ENCODE results near the gene PHEX.

The PHEX gene

DNA sequence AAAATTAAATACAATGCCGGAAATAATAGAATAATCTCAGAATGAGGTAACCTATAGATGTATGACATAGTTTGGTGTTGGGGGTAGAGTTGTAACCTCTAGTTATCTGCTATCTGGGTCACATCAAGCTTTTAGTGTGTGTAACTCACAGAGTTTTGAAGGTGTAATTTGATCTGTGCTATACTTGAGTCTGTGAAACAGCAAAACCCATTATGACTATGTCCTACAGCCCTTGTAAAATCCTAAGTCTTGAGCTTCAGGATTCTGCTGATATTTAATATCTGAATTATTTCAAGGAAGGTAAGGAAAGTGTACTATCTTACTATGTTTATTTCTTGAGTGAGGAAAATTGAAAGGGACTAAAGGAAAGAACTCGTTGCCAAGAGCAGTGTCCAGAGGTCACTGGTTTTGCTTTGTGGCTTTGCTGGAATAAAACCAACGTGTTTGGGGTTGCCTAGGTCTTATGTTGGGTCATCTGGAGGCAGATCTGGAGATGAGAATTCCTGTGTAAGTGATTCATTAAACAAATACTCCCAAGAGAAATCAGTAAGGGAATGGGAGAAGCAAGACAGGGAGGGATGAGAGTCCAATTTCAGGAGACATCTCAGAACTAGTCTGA, 132.8 kb downstream of the PHEX start:
- DNase-seq (ENCODE audit: low spot score in 2 of 2): no peak
- ATAC-seq (ENCODE audit: low read depth): no peak
- H3K27ac Mint-ChIP-seq: no peak overlapping the region
- no peaks in the 10 kb centered on the region for H3K9me3 Mint-ChIP-seq
- no peak overlapping the region for H3K4me3 Mint-ChIP-seq
- no peaks in the 10 kb centered on the region for H3K4me1 Mint-ChIP-seq
- no peaks in the 10 kb centered on the region for H3K36me3 Mint-ChIP-seq
- H3K27me3 Mint-ChIP-seq: no peaks in the 10 kb centered on the region

DNA sequence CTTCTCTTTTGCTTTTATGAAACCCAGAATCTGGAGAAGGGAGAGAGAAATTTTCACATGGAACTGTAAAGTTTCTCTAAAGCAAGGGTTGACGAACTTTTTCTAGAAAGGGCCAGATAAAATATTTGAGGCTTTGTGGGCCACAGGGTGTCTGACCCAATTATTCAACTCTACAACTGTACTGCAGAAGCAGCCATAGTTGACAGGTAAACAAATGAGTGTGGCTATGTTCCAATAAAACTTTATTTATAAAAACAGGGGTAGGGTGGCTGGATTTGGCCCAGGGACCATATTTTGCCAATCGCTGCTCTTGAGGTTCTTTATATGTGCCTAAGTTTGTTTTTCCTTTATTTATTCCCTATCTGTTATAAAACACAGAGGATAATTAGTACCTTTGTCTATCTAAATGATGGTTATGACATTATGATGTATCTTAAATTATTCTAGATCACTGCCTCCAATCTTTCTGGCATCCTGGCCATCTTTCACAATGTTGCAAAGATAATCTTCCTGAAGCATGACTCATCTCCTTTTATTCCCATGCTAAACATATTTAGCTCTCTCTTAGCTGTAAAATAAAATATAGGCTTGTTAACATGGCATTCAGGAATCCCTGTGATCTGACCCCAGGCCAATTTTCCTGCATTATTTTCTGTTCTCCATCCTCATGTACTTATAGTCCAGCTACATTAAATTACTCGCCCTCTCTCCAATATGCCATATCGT, 133.8 kb downstream of the PHEX start:
- no peak for DNase-seq (ENCODE audit: low spot score in 2 of 2)
- no peak for ATAC-seq (ENCODE audit: low read depth)
- Mint-ChIP-seq H3K36me3 (no peaks in the 10 kb centered on the region), H3K4me3 (no peak overlapping the region), H3K27me3 (no peaks in the 10 kb centered on the region), H3K4me1 (no peaks in the 10 kb centered on the region), H3K27ac (no peak overlapping the region), H3K9me3 (no peaks in the 10 kb centered on the region)

DNA sequence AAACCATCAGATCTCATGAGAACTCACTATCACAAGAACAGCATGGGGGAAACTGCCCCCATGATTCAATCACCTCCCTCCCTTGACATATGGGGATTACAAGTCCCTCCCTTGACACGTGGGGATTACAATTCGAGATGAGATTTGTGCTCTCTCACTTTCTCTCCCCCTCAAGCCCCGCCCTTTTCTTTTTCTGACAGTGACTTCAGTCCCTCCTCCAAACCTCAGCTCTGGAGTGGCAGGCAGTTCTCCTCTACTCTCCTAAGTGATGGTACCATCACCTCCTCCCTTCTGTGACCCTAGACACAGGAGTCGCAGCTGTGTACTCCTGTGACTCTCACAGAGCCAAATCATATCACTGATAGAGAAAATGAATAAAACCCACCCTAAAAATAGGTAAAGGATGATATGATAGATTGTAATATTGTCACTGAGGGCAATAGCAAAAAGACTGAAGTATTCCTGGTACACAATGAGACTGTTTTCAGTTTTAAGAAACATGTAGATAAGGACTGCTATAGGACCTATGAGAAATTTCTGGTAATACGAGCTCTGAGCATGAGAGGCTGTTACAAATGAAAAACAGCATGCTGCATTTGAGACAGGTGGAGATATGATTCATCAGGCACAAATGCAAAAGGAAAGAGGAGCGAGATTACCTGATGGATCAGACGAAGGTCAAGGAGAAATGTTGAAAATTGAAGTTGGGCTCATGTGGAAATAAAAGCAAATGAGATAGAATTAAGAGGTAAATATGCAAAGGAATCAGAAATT, 139.3 kb downstream of the PHEX start:
- Mint-ChIP-seq H3K27ac (no peak overlapping the region), H3K36me3 (no peaks in the 10 kb centered on the region), H3K27me3 (no peaks in the 10 kb centered on the region), H3K4me3 (no peak overlapping the region), H3K9me3 (no peaks in the 10 kb centered on the region), H3K4me1 (no peaks in the 10 kb centered on the region)
- no peak for DNase-seq (ENCODE audit: low spot score in 2 of 2)
- no peak for ATAC-seq (ENCODE audit: low read depth)

DNA sequence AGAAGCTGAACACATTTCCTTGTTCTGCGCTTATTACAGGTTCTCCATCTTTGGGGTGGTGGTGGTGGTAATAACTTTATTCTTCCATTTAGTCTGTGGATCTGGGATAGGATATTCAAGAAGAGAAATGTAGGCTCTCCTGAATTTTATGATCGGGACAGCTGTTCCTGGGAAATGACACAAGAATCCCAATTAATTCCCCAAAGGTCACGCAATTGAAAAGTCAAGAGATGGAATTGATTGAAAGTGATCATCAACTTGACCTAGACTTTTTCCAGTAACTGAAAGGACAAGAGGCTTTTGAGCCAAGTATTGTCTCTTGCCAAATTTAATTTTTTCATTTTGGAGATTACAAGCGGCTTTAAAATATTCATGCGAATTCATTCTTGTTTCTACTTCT, 141.8 kb downstream of the PHEX start:
- DNase-seq (ENCODE audit: low spot score in 2 of 2) (no peak), ATAC-seq (ENCODE audit: low read depth) (no peak)
- H3K27ac Mint-ChIP-seq: no peak overlapping the region
- H3K4me3 Mint-ChIP-seq: no peak overlapping the region
- H3K9me3 Mint-ChIP-seq: no peaks in the 10 kb centered on the region
- H3K4me1 Mint-ChIP-seq: no peaks in the 10 kb centered on the region
- H3K36me3 Mint-ChIP-seq: no peaks in the 10 kb centered on the region
- H3K27me3 Mint-ChIP-seq: no peaks in the 10 kb centered on the region

DNA sequence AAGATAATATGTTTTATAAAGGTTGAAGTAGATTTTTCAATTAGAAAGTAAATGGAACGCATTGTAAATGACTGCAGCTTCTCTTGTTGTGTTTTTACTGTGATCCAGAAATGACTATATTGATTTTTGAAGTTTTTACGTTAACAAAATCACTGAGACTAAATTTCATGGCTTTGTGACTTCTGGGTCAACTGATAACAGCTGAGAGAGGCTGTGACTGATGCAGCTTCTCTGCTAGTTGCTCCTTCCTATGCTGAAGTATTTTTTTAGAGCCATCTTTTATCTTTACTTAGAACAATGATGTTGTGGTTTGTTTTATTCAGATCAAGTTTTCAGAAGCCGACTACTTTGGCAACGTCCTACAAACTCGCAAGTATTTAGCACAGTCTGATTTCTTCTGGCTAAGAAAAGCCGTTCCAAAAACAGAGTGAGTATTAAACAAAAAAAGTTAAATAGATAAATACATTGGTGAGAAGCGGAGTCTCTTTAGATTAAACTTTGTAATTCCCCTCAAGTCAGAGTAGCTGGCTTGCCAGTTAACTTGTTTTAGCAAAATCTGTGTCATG, 145.9 kb downstream of the PHEX start:
- no peaks in the 10 kb centered on the region for H3K4me1 Mint-ChIP-seq
- no peak overlapping the region for H3K27ac Mint-ChIP-seq
- DNase-seq (ENCODE audit: low spot score in 2 of 2) (no peak), ATAC-seq (ENCODE audit: low read depth) (no peak)
- H3K27me3 Mint-ChIP-seq: no peaks in the 10 kb centered on the region
- peaks cover 4% of the 10 kb centered on the region for H3K9me3 Mint-ChIP-seq
- H3K36me3 Mint-ChIP-seq: peaks cover 2% of the 10 kb centered on the region
- no peak overlapping the region for H3K4me3 Mint-ChIP-seq

DNA sequence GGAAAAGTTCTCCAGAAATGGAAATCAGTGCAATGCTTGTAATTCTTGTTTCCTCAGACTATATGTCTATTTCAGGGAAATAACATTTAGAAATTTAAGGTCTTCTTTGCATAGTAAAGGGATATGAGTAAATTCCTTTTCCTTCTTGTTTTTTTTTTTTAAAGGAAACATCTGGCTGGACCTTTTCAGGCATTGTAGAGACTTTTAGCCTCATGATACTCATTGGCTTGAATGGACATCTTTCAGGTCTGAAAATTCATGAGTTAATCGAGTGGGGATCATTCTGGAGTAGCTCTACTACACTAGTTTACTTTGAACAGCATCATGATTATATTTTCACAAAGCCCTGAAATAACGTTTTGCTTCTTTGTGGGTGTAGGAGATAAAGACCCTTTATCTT, 152.0 kb downstream of the PHEX start:
- H3K27ac Mint-ChIP-seq: no peak overlapping the region
- ATAC-seq (ENCODE audit: low read depth) (no peak), DNase-seq (ENCODE audit: low spot score in 2 of 2) (no peak)
- peaks cover 4% of the 10 kb centered on the region for H3K9me3 Mint-ChIP-seq
- peaks cover 2% of the 10 kb centered on the region for H3K36me3 Mint-ChIP-seq
- H3K4me1 Mint-ChIP-seq: no peaks in the 10 kb centered on the region
- no peak overlapping the region for H3K4me3 Mint-ChIP-seq
- no peaks in the 10 kb centered on the region for H3K27me3 Mint-ChIP-seq

DNA sequence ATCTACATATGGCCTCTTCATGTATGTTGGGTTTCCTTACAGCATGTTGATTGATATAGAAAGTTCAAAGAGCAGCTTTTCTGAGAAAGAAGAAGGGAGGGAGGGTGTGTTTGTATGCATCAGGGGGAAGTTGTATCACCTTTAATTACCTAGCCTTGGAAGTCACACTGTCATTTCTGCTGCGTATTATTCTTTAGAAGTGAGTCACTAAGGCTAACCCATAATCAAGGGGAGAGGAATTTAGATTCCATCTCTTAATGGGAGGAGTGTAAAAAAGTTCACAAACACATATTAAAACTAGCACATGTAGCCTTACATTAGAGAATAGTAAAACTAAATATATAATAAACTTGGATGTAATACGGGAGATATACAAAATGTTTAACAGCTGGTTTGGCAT, 154.0 kb downstream of the PHEX start:
- DNase-seq (ENCODE audit: low spot score in 2 of 2) (no peak), ATAC-seq (ENCODE audit: low read depth) (no peak)
- Mint-ChIP-seq H3K27me3 (no peaks in the 10 kb centered on the region), H3K4me3 (no peak overlapping the region), H3K9me3 (no peaks in the 10 kb centered on the region), H3K27ac (no peak overlapping the region), H3K36me3 (no peaks in the 10 kb centered on the region), H3K4me1 (no peaks in the 10 kb centered on the region)

DNA sequence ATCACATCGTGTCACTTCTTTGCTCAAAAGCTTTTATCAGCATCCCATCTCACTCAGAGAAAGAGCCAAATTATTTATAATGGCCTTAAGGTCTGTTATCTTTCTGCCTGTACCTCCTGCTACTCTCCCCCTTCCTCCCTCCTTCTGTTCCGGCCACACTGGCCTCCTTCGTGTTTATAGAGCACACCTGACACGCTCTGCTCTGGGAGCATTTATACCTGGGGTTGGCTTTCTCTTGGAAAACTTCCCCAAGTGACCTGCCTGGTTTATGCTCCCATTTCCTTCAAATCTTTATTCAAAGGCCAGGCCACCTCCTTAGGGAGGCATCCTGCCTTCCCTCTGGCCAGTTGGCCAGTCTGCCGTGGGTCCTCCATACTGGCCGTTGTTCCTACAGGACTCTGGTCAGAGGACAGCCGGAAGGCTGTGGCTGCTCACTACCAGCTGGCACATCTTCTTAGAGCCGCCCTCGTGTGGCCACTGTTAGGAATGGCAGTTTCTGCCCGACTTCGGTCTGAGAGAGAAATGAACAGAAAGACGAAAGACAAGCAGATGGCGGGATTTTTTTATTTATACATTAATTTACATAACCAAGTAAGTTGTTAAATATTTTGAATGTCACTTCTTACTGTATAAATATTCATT, 160.4 kb downstream of the PHEX start:
- Mint-ChIP-seq H3K27me3 (no peaks in the 10 kb centered on the region), H3K27ac (no peak overlapping the region), H3K4me3 (peak overlapping the region; percentile 68), H3K36me3 (no peaks in the 10 kb centered on the region), H3K4me1 (peaks cover 5% of the 10 kb centered on the region), H3K9me3 (no peaks in the 10 kb centered on the region)
- DNase-seq (ENCODE audit: low spot score in 2 of 2) (peak; percentile 34 to 52), ATAC-seq (ENCODE audit: low read depth) (peak; percentile 51)

DNA sequence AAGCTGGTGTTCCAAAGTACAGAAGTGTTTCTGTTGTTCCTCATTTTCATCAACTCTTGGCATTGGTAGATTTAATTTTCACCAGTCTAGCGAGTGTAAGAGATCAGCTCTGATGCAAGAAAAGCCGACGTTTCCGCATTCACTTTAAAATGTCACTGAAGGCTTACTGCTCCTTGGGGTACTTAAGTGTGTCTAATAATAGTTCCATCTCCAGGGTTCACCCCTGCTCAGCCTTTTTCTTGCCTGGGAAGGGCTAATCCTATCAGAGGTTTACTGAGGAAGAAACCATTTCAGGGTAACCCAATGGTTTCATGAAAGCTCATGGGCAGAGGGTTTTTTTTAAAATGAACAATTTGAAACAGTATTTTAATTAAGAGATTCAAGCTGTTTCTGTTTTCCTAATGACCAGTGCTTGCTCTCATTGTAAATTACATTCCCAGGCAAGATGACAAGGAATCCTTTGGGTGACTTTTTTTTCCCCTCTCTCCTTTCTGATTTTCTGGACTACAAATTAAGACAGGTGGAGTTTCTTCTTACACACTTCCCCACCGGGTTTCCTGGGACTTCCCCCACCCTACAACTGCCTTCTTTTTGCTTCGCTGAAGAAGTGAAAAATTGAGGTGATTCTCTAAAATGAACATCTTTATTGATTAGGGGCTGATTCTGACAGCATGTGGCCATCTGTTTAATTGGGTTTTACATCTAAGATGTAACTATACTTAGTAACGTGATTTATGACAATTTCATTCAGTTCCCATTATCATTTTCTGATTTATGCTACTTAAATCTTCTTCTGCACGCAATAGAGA, 161.9 kb downstream of the PHEX start:
- ATAC-seq (ENCODE audit: low read depth) (peak; percentile 76), DNase-seq (ENCODE audit: low spot score in 2 of 2) (no peak)
- H3K27me3 Mint-ChIP-seq: no peaks in the 10 kb centered on the region
- H3K27ac Mint-ChIP-seq: no peak overlapping the region
- no peaks in the 10 kb centered on the region for H3K9me3 Mint-ChIP-seq
- no peaks in the 10 kb centered on the region for H3K36me3 Mint-ChIP-seq
- H3K4me1 Mint-ChIP-seq: peaks cover 5% of the 10 kb centered on the region
- no peak overlapping the region for H3K4me3 Mint-ChIP-seq

DNA sequence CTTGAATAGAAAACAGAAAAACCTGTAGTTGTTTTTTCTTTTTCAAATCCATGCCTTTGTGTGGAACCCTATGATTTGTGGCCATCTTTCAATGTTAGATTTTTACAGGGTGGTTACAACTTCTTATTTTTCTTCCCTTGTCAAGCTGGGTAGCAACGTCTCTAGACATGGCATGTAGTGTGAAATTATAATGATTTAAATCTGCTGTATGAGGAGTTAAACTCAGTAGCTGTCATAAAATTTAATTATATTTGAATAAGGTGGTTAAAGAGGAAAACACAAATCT, 162.5 kb downstream of the PHEX start:
- DNase-seq (ENCODE audit: low spot score in 2 of 2): no peak
- Mint-ChIP-seq H3K36me3 (no peaks in the 10 kb centered on the region), H3K9me3 (no peaks in the 10 kb centered on the region), H3K27me3 (no peaks in the 10 kb centered on the region), H3K4me3 (no peak overlapping the region), H3K27ac (no peak overlapping the region), H3K4me1 (peaks cover 5% of the 10 kb centered on the region)
- ATAC-seq (ENCODE audit: low read depth): no peak

DNA sequence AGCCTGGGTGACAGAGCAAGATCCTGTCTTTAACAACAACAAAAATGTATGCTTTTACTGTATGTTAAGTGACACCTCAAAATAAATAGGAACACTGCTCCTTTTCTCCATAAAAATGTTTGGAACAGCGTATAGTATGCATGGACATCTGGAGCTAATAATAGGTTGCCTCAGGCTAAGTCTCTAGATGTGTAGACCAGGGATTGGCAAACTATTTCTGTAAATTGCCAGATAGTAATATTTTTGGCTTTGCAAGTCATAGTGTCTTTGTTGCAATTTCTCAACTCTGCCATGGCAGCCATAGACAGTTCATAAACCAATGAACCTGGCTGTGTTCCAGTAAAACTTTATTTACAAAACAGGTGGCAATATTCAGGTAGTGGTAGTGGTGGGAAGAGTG, 164.0 kb downstream of the PHEX start:
- no peak for ATAC-seq (ENCODE audit: low read depth)
- DNase-seq (ENCODE audit: low spot score in 2 of 2): no peak
- Mint-ChIP-seq H3K27ac (no peak overlapping the region), H3K36me3 (no peaks in the 10 kb centered on the region), H3K4me3 (no peak overlapping the region), H3K4me1 (peaks cover 5% of the 10 kb centered on the region), H3K9me3 (no peaks in the 10 kb centered on the region), H3K27me3 (no peaks in the 10 kb centered on the region)

DNA sequence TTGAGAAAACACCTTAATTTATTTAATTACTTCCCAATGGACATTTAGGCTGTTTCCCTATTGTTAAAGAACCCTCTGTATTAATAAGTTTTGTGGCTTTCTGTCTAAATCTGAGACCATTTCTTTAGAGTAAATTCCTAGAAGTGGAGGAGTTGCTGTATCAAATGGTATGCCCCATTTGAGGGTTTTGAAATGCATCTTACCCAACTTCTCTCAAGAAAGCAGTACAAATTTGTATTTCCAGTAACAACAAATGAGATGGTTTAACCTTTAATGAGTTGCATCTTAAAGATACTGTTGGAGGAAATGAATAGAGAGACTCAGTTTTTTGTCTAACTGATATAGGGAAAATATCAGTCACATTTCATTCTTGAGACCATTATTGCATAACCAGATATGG, 170.1 kb downstream of the PHEX start:
- no peaks in the 10 kb centered on the region for H3K27me3 Mint-ChIP-seq
- no peaks in the 10 kb centered on the region for H3K9me3 Mint-ChIP-seq
- H3K4me3 Mint-ChIP-seq: no peak overlapping the region
- H3K27ac Mint-ChIP-seq: no peak overlapping the region
- DNase-seq (ENCODE audit: low spot score in 2 of 2): no peak
- no peaks in the 10 kb centered on the region for H3K4me1 Mint-ChIP-seq
- H3K36me3 Mint-ChIP-seq: no peaks in the 10 kb centered on the region
- no peak for ATAC-seq (ENCODE audit: low read depth)

DNA sequence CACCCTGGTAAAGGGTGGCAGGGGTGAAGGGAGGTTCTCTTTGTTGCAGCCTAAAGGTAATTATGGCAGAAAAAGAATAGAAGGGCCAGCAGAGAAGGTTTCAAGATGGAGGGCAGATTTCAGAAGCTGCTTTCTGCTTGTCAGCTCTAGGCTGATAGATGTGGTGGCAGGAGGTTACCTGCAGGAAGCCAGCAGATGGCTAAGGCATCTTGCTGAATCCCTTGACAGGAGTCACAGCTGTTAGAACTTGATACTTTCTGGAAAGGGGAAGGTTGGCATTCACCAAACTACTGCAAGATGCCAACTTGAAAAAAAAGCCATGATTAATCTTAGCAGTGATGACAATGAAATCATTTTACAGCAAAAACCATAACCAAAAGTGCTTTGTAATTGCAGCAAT, 171.1 kb downstream of the PHEX start:
- Mint-ChIP-seq H3K4me3 (no peak overlapping the region), H3K4me1 (no peaks in the 10 kb centered on the region), H3K9me3 (no peaks in the 10 kb centered on the region), H3K27ac (no peak overlapping the region), H3K36me3 (no peaks in the 10 kb centered on the region), H3K27me3 (no peaks in the 10 kb centered on the region)
- ATAC-seq (ENCODE audit: low read depth) (no peak), DNase-seq (ENCODE audit: low spot score in 2 of 2) (no peak)

Data from memory B cell (primary cell).